Measurements from ENCODE around the gene CFAP300. TPM values are rescaled to one million over a fixed set of nuclear protein-coding genes. Genes with fewer than 3 reads are reported as not detected.

The CFAP300 gene
- total RNA-seq, 2 donors from 2014 or later, result 0.52 TPM; not detected in 1

DNA sequence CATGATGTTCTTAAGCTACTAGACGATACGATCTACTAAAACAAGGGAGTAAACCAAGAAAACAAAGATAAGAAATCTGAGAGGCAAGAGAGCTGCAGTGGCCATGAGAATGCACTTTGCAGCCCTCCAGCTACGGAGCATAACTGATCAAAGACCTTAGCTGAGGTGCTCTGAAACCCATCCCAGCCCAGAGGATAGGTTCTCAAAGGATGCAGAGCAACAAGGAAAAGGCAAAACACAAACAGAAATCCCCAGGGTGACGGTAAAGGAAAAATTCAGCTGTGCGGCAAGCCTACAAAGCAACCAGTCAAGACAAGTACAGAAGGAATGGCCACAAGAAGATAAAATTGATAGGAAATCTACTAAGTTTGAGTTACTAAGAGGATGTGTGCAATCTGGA lies 32.5 kb upstream of the CFAP300 start:
- no peaks in the 10 kb centered on the region for H3K4me1 ChIP-seq
- WGBS, 2 donors, result 78 to 91% methylated on average over 5 of the region's 5 CpGs
- no peak overlapping the region for H3K27ac ChIP-seq
- ATAC-seq (no peak), DNase-seq (no peak)
- no peaks in the 10 kb centered on the region for H3K36me3 ChIP-seq (replicated peaks in 1 of 2; ENCODE audit: insufficient read depth in 1 of 2, low read depth in 2 of 2)
- H3K9me3 ChIP-seq, result no peaks in the 10 kb centered on the region
- no peaks in the 10 kb centered on the region for H3K27me3 ChIP-seq
- TF ChIP-seq, protein P1, sequence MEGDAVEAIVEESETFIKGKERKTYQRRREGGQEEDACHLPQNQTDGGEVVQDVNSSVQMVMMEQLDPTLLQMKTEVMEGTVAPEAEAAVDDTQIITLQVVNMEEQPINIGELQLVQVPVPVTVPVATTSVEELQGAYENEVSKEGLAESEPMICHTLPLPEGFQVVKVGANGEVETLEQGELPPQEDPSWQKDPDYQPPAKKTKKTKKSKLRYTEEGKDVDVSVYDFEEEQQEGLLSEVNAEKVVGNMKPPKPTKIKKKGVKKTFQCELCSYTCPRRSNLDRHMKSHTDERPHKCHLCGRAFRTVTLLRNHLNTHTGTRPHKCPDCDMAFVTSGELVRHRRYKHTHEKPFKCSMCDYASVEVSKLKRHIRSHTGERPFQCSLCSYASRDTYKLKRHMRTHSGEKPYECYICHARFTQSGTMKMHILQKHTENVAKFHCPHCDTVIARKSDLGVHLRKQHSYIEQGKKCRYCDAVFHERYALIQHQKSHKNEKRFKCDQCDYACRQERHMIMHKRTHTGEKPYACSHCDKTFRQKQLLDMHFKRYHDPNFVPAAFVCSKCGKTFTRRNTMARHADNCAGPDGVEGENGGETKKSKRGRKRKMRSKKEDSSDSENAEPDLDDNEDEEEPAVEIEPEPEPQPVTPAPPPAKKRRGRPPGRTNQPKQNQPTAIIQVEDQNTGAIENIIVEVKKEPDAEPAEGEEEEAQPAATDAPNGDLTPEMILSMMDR (IDR thresholded peaks at IDR 0.05), result no peak
- no peak for TF ChIP-seq POLR2A (IDR thresholded peaks at IDR 0.05)
- intact Hi-C loops (cut with DNase I), result loop anchor here (10.0 kb wide), 1 partner anchor 150 kb away; no protein-coding TSS in a partner anchor
- H3K4me3 ChIP-seq, result no peak overlapping the region

DNA sequence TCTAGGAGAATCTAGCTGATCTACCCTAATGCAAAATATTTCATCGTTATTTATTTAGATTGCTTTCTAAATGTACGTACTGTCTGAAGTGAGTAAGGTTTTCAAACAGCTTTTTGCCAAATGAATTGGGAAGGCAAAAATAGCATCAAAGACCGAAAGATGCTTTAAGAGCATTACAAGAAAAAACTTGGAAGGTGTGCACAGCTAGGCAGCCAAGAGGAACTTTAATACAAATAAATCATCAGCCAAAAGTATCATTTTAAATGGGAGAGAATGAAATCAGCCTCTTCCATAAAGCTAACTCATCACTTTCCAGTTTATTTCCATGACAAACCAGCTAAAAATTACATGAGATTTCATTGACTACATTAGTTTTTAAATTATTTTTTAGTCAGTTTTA lies 30.2 kb upstream of the CFAP300 start:
- TF ChIP-seq POLR2A (IDR thresholded peaks at IDR 0.05), result no peak
- TF ChIP-seq, protein P1 (IDR thresholded peaks at IDR 0.05), result no peak
- Histone ChIP-seq H3K36me3 (replicated peaks in 1 of 2; ENCODE audit: insufficient read depth in 1 of 2, low read depth in 2 of 2) (no peaks in the 10 kb centered on the region), H3K27ac (no peak overlapping the region), H3K27me3 (no peaks in the 10 kb centered on the region), H3K9me3 (no peaks in the 10 kb centered on the region), H3K4me1 (no peaks in the 10 kb centered on the region), H3K4me3 (no peak overlapping the region)
- ATAC-seq (no peak), DNase-seq (no peak)
- WGBS, 2 donors, result 81% methylated on average over 3 of the region's 3 CpGs
- intact Hi-C loops (cut with DNase I), result loop anchor here (10.0 kb wide), 1 partner anchor 152 kb away; no protein-coding TSS in a partner anchor

DNA sequence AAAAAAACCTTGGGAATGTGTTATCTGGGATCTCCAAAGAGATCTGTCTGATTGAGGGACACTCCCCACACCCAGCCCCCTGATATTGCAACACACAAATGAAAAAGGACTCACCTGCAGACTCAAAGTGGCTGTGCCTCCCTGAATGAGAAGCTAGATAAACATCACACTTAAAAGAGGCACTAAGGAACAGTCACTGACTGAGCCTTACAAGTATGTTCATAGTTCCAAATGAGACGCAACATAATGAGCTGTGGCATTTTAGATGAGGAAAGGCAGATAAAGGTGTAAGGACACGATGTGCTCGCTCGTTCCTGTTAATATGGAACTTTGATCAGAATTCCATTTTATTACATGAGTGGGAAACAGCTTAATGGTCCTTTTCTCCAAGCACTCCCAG lies 21.0 kb upstream of the CFAP300 start:
- TF ChIP-seq POLR2A (IDR thresholded peaks at IDR 0.05), result no peak
- TF ChIP-seq, protein P1 (IDR thresholded peaks at IDR 0.05), result no peak
- Histone ChIP-seq H3K4me3 (no peak overlapping the region), H3K9me3 (no peaks in the 10 kb centered on the region), H3K27me3 (no peaks in the 10 kb centered on the region), H3K4me1 (no peaks in the 10 kb centered on the region), H3K36me3 (replicated peaks in 1 of 2; ENCODE audit: insufficient read depth in 1 of 2, low read depth in 2 of 2) (no peaks in the 10 kb centered on the region), H3K27ac (no peak overlapping the region)
- no peak for DNase-seq
- intact Hi-C loops (cut with DNase I), result no loop called here
- WGBS, 2 donors, result 40 to 68% methylated on average over 4 of the region's 4 CpGs
- ATAC-seq, result no peak

DNA sequence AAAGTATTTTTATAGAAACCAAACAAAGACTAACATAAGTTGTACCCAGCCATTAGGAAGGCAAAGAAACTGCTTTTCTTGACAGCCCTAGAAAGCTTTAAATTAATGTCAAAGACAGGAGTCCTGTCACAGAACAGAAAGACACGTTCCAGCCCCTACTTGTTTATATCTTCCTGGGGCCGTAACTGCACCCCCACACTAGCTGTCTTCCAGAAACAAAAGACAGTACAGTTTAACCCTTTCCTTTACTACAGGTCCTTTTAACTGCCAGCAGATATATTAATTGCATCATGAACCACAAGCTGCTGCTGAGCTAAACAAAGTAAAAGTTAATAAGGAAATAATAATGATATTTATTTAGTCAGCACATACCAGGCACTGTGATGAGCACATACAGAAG lies 20.3 kb upstream of the CFAP300 start:
- ATAC-seq (no peak), DNase-seq (no peak)
- Histone ChIP-seq H3K9me3 (no peaks in the 10 kb centered on the region), H3K27ac (no peak overlapping the region), H3K27me3 (no peaks in the 10 kb centered on the region), H3K4me1 (no peaks in the 10 kb centered on the region), H3K36me3 (replicated peaks in 1 of 2; ENCODE audit: insufficient read depth in 1 of 2, low read depth in 2 of 2) (no peaks in the 10 kb centered on the region), H3K4me3 (no peak overlapping the region)
- intact Hi-C loops (cut with DNase I), result no loop called here
- WGBS, 2 donors, result 12 to 17% methylated on average over 2 of the region's 2 CpGs
- TF ChIP-seq, protein P1 (IDR thresholded peaks at IDR 0.05), result no peak
- no peak for TF ChIP-seq POLR2A (IDR thresholded peaks at IDR 0.05)

DNA sequence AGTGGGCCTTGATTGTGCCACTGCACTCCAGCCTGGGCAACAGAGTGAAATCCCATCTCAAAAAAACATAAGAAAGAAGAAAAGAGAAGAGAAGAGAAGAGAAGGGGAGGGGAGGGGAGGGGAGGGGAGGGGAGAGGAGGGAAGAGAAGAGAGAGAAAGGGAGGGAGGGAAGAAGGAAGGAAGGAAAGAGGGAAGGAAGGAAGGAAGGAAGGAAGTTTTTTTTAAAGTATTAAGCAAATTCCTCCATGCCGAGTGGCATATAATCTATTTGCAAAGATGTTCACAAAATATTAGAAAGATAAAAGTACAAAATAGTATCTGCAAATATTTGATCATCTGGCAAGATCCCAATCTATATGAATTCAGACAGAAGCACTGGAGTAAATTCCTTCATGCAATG lies 10.5 kb upstream of the CFAP300 start:
- Histone ChIP-seq H3K9me3 (no peaks in the 10 kb centered on the region), H3K4me1 (no peaks in the 10 kb centered on the region), H3K36me3 (replicated peaks in 1 of 2; ENCODE audit: insufficient read depth in 1 of 2, low read depth in 2 of 2) (no peaks in the 10 kb centered on the region), H3K27me3 (no peaks in the 10 kb centered on the region), H3K4me3 (no peak overlapping the region), H3K27ac (no peak overlapping the region)
- intact Hi-C loops (cut with DNase I), result no loop called here
- TF ChIP-seq, protein P1 (IDR thresholded peaks at IDR 0.05), result no peak
- no peak for TF ChIP-seq POLR2A (IDR thresholded peaks at IDR 0.05)
- DNase-seq (no peak), ATAC-seq (no peak)
- WGBS, 2 donors, result 59 to 70% methylated on average over 1 of the region's 1 CpG

All from body of pancreas (tissue), 4 donors.